Measurements from ENCODE around the gene GAGE10.

- TF ChIP-seq CTCF (IDR thresholded peaks at IDR 0.05) = no peak
- no peak for TF ChIP-seq JUNB (IDR thresholded peaks at IDR 0.05)
- no peak for TF ChIP-seq POLR2A (IDR thresholded peaks at IDR 0.05; ENCODE audit: low read length)
- TF ChIP-seq CHD2 (IDR thresholded peaks at IDR 0.05; ENCODE audit: low read length, partially characterized antibody) = no peak
- TF ChIP-seq PHF8 (IDR thresholded peaks at IDR 0.05; ENCODE audit: borderline replicate concordance, low read depth) = no peak
These were observed 8.7 kb downstream of the GAGE10 start for GRCh38 chrX:49312176-49312575.
